PC-3 (cell line): ENCODE data around the gene DEFB119. TPM values are rescaled to one million over a fixed set of nuclear protein-coding genes. Genes with fewer than 3 reads are reported as not detected.

Experiments used
- ATAC-seq: fragments of 200-7000 bp; cut with Tn5 transposase; 2 replicates; pipeline ENCODE4 v1.9.1; 2020; ENCODE audit warnings: mild to moderate bottlenecking, moderate library complexity
- BruUV-seq: library from RNA; stranded (reverse); fragments of 400-500 nt; replicated peaks from 2 replicates; lab custom pipeline; 2021; lab: Mats Ljungman, UMichigan
- CTCF ChIA-PET: fragments of 300-600 bp; sonication (Branson Sonifier 250); formaldehyde crosslinking; loops from one replicate; lab custom pipeline; 2022; ENCODE audit warnings: antibody characterized with exemption; lab: Charles Lee
- POLR2A ChIA-PET: fragments of 300-600 bp; sonication (Branson Sonifier 250); formaldehyde crosslinking; loops from one replicate; lab custom pipeline; 2022; ENCODE audit warnings: antibody characterized with exemption; ENCODE audit not compliant: unreplicated experiment; lab: Charles Lee
- DNase-seq: peaks from one replicate; pipeline ENCODE4 v3.0.0-alpha.2; 2015
- H2AFZ ChIP-seq: fragments of 300-600 bp; sonication (generic); 2 replicates; pipeline ENCODE4 v1.6.0; 2016; ENCODE audit warnings: antibody characterized with exemption, low read length
- H3F3A ChIP-seq: fragments of 300-600 bp; sonication (generic); one replicate; pipeline ENCODE4 v1.6.0; 2017; ENCODE audit warnings: antibody characterized with exemption, low read length, control low read depth, mild to moderate bottlenecking; ENCODE audit not compliant: unreplicated experiment
- H3K27ac ChIP-seq: fragments of 300-600 bp; sonication (generic); 2 replicates; pipeline ENCODE4 v1.5.1; 2016; ENCODE audit warnings: mild to moderate bottlenecking, low read length
- H3K27me3 ChIP-seq: fragments of 300-600 bp; sonication (generic); 2 replicates; pipeline ENCODE4 v1.6.1; 2016; ENCODE audit warnings: low read length, mixed read lengths
- H3K36me3 ChIP-seq: fragments of 300-600 bp; sonication (generic); 2 replicates; pipeline ENCODE4 v1.6.1; 2016; ENCODE audit warnings: low read depth, mixed run types, low read length, mixed read lengths
- H3K4me1 ChIP-seq: fragments of 300-600 bp; sonication (generic); 2 replicates; pipeline ENCODE4 v1.5.1; 2016; ENCODE audit warnings: low read length; ENCODE audit not compliant: insufficient read depth
- H3K4me2 ChIP-seq: fragments of 300-600 bp; sonication (generic); 2 replicates; pipeline ENCODE4 v1.6.0; 2016; ENCODE audit warnings: low read length
- H3K4me3 ChIP-seq: fragments of 300-600 bp; sonication (generic); 2 replicates; pipeline ENCODE4 v1.5.1; 2016; ENCODE audit warnings: mild to moderate bottlenecking, low read length, mixed read lengths
- H3K79me2 ChIP-seq: fragments of 300-600 bp; sonication (generic); 2 replicates; pipeline ENCODE4 v1.6.1; 2017; ENCODE audit warnings: low read length, mixed read lengths
- H3K9ac ChIP-seq: fragments of 300-600 bp; sonication (generic); 2 replicates; pipeline ENCODE4 v1.6.0; 2016; ENCODE audit warnings: mild to moderate bottlenecking, low read length
- H3K9me2 ChIP-seq: fragments of 300-600 bp; sonication (generic); replicated peaks from 2 replicates; pipeline ENCODE4 v1.6.1; 2016; ENCODE audit warnings: mixed run types, low read length, mixed read lengths
- H3K9me3 ChIP-seq: fragments of 300-600 bp; sonication (generic); 2 replicates; pipeline ENCODE4 v1.6.1; 2016; ENCODE audit warnings: low read length, mixed read lengths
- H4K20me1 ChIP-seq: fragments of 300-600 bp; sonication (generic); 2 replicates; pipeline ENCODE4 v1.6.1; 2016; ENCODE audit warnings: low read length, mixed read lengths
- EZH2 ChIP-seq: fragments of 300-600 bp; sonication (generic); IDR thresholded peaks from one replicate; pipeline ENCODE4 v1.6.1; 2017; ENCODE audit warnings: antibody characterized with exemption, mild to moderate bottlenecking, low read length; ENCODE audit not compliant: unreplicated experiment
- EZH2phosphoT487 ChIP-seq: fragments of 300-600 bp; sonication (generic); IDR thresholded peaks from 2 replicates; pipeline ENCODE4 v1.6.1; 2018; ENCODE audit warnings: mild to moderate bottlenecking, antibody characterized with exemption, low read length, borderline replicate concordance
- intact Hi-C: fragments of 100-400 bp; cut with micrococcal nuclease; formaldehyde crosslinking; loops from 2 replicates; pipeline ENCODE4 v1.9.0; 2023
- total RNA-seq: library from RNA; depleted of rRNA; stranded (reverse); fragments of >200 nt; gene quantifications from 2 replicates; pipeline ENCODE4 v1.2.3, GENCODE V29; 2014
- TF ChIP-seq, protein P1 (sequence below): fragments of 300-600 bp; sonication (generic); conservative IDR thresholded peaks from 2 replicates; pipeline ENCODE4 v1.5.1; 2017; ENCODE audit warnings: antibody characterized with exemption, low read depth, mild to moderate bottlenecking, low read length

Gene DEFB119
- total RNA-seq, 1 experiment from 2014 or later = not detected

DNA sequence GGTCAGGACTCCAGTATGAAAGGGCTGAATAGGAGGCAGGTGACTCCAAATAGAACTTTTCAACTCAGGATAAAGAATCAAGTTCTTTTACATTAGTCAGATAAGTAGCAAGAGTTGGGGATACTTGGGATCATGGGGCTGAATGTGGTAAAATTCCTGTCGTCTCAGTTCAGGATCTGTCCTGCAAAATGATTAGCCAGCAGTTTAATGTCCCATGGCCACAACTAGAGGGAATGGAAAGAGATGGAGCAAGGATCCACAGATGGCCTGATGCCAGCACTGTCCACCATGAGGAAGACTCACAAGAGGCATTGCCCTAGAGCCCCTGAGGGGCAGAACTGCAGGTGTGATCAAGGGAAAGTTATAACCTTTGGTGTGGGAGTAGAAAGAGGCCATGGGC lies 13.5 kb upstream of the DEFB119 start:
- H3K27ac ChIP-seq = no peak overlapping the region
- no peaks in the 10 kb centered on the region for H4K20me1 ChIP-seq
- no peaks in the 10 kb centered on the region for H3K4me1 ChIP-seq
- ChIA-PET POLR2A (no interaction called here), CTCF (no interaction called here)
- H3K4me2 ChIP-seq = no peak overlapping the region
- H3K36me3 ChIP-seq = no peaks in the 10 kb centered on the region
- intact Hi-C loops = no loop called here
- H2AFZ ChIP-seq = no peak overlapping the region
- TF ChIP-seq, protein P1, sequence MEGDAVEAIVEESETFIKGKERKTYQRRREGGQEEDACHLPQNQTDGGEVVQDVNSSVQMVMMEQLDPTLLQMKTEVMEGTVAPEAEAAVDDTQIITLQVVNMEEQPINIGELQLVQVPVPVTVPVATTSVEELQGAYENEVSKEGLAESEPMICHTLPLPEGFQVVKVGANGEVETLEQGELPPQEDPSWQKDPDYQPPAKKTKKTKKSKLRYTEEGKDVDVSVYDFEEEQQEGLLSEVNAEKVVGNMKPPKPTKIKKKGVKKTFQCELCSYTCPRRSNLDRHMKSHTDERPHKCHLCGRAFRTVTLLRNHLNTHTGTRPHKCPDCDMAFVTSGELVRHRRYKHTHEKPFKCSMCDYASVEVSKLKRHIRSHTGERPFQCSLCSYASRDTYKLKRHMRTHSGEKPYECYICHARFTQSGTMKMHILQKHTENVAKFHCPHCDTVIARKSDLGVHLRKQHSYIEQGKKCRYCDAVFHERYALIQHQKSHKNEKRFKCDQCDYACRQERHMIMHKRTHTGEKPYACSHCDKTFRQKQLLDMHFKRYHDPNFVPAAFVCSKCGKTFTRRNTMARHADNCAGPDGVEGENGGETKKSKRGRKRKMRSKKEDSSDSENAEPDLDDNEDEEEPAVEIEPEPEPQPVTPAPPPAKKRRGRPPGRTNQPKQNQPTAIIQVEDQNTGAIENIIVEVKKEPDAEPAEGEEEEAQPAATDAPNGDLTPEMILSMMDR = no peak
- TF ChIP-seq EZH2 = no peak
- no peak for TF ChIP-seq EZH2phosphoT487
- BruUV-seq = no TSS peak
- DNase-seq = no peak
- no peaks in the 10 kb centered on the region for H3K9me3 ChIP-seq
- no peaks in the 10 kb centered on the region for H3K79me2 ChIP-seq
- H3K9ac ChIP-seq = no peak overlapping the region
- peaks cover 14% of the 10 kb centered on the region; the same call in 1 of the 2 replicates for H3K27me3 ChIP-seq
- no peak for ATAC-seq
- H3F3A ChIP-seq = no peaks in the 10 kb centered on the region
- H3K9me2 ChIP-seq = no peaks in the 10 kb centered on the region
- no peak overlapping the region for H3K4me3 ChIP-seq

GRCh38 chr20:31394900-31395299 lies 4.5 kb upstream of the DEFB119 start:
- no peak for ATAC-seq

DNA sequence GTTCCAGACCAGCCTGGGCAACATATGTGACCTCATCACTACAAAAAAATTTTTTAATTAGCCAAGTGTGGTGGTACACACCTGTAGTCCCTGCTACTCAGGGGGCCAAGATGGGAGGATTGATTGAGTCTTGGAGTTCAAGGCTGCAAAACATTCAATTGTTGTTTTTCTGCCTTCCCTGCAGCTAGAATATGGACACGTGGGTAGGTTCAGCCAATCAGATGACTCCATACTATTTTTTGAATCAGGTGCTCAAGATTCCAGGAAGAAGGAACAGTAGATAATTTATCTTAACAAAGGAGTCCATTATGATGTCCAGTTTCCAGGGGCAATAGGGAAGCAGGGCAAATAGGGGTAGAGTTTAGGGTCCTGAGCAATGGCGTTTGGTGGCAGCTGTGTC lies 2.4 kb upstream of the DEFB119 start:
- intact Hi-C loops = no loop called here
- Histone ChIP-seq H4K20me1 (no peaks in the 10 kb centered on the region), H3K36me3 (no peaks in the 10 kb centered on the region), H2AFZ (no peak overlapping the region), H3K4me2 (no peak overlapping the region), H3K9me3 (no peaks in the 10 kb centered on the region), H3K4me1 (no peaks in the 10 kb centered on the region), H3K27me3 (peaks cover 15% of the 10 kb centered on the region), H3K9ac (no peak overlapping the region), H3K9me2 (no peaks in the 10 kb centered on the region), H3K4me3 (no peak overlapping the region), H3K27ac (no peak overlapping the region), H3K79me2 (no peaks in the 10 kb centered on the region), H3F3A (no peaks in the 10 kb centered on the region)
- ChIA-PET POLR2A (no interaction called here), CTCF (no interaction called here)
- TF ChIP-seq, protein P1 = no peak
- TF ChIP-seq EZH2phosphoT487 (no peak), EZH2 (no peak)
- no TSS peak for BruUV-seq
- DNase-seq (no peak), ATAC-seq (no peak)

More at GRCh38 chr20:31394900-31395299, 4.5 kb upstream of the DEFB119 start:
- CTCF ChIA-PET = no interaction called here
- Histone ChIP-seq H3K9me2 (no peaks in the 10 kb centered on the region), H3K79me2 (no peaks in the 10 kb centered on the region), H3K4me1 (no peaks in the 10 kb centered on the region), H3K4me2 (no peak overlapping the region), H3K27ac (no peak overlapping the region), H3K9ac (no peak overlapping the region), H3K4me3 (no peak overlapping the region), H2AFZ (no peak overlapping the region), H4K20me1 (no peaks in the 10 kb centered on the region), H3K27me3 (peaks cover 6% of the 10 kb centered on the region), H3K36me3 (no peaks in the 10 kb centered on the region), H3F3A (no peaks in the 10 kb centered on the region), H3K9me3 (no peaks in the 10 kb centered on the region)
- TF ChIP-seq EZH2 (no peak), EZH2phosphoT487 (no peak)
- TF ChIP-seq, protein P1 = no peak
- POLR2A ChIA-PET = no interaction called here
- no peak for DNase-seq
- intact Hi-C loops = no loop called here
- no TSS peak for BruUV-seq
